Gastroesophageal sphincter (tissue), 3 donors: ENCODE measurements around the gene KRTAP4-11.
"Not testable (repeated sequence)": the region's sequence is repeated elsewhere in the genome, so short reads cannot be mapped to it uniquely, and the experiment has no call there.

Experiments
- EP300 ChIP-seq: sonication (generic); formaldehyde crosslinking; IDR thresholded peaks from one replicate; pipeline ENCODE4 v1.6.1; 2017; ENCODE audit warnings: antibody characterized with exemption, mild to moderate bottlenecking
- POLR2A ChIP-seq, 2 donors: fragments of 450-650 bp; IDR thresholded peaks; one replicate each; pipeline ENCODE4 v1.6.1; 2017; ENCODE audit warnings: antibody characterized with exemption in 2 of 2, mild to moderate bottlenecking in 2 of 2, moderate library complexity in 1 of 2
- TF ChIP-seq, protein P1 (sequence below), 4 experiments: fragments of 200-600 bp in 2 of 4; fragments of 450-650 bp in 2 of 4; sonication (generic) in 1 of 4; IDR thresholded peaks; one replicate each; pipeline ENCODE4 v1.5.1; 2017 to 2019; ENCODE audit warnings: antibody characterized with exemption in 4 of 4, mild to moderate bottlenecking in 2 of 4, moderate library complexity in 2 of 4

DNA sequence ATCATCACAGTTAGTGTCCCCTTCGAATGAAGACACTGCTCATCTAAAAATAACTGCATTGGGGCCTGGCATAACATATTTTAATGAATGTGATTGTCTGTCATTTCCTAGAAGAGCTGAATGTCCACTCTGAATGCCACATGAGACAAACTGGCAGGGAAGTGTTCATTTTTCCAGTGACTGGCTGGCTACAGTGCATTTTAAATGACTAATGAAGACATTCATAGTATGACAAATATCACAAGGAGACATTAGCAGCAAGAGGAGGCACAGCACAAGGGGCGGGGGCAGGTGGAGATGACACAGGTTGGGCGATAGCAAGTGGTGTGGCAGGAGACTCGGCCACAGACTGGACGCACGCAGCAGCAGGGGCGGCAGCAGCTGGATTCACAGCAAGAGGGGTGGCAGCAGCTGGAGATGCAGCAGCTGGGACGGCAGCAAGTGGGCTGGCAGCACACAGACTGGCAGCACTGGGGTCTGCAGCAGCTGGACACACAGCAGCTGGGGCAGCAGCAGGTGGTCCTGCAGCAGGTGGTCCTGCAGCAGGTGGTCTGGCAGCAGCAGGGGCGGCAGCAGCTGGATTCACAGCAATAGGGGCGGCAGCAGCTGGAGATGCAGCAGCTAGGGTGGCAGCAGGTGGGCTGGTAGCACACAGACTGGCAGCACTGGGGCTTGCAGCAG lies 30.9 kb upstream of the KRTAP4-11 start:
- TF ChIP-seq, protein P1, sequence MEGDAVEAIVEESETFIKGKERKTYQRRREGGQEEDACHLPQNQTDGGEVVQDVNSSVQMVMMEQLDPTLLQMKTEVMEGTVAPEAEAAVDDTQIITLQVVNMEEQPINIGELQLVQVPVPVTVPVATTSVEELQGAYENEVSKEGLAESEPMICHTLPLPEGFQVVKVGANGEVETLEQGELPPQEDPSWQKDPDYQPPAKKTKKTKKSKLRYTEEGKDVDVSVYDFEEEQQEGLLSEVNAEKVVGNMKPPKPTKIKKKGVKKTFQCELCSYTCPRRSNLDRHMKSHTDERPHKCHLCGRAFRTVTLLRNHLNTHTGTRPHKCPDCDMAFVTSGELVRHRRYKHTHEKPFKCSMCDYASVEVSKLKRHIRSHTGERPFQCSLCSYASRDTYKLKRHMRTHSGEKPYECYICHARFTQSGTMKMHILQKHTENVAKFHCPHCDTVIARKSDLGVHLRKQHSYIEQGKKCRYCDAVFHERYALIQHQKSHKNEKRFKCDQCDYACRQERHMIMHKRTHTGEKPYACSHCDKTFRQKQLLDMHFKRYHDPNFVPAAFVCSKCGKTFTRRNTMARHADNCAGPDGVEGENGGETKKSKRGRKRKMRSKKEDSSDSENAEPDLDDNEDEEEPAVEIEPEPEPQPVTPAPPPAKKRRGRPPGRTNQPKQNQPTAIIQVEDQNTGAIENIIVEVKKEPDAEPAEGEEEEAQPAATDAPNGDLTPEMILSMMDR (IDR thresholded peaks at IDR 0.05) = not testable (repeated sequence)
- not testable (repeated sequence) for TF ChIP-seq EP300; POLR2A (IDR thresholded peaks at IDR 0.05)
